Glutamatergic neuron (in vitro differentiated cells): ENCODE data around the gene BCKDHB. TPM values are rescaled to one million over a fixed set of nuclear protein-coding genes. Genes with fewer than 3 reads are reported as not detected.

Experiments
- DNase-seq: peaks from one replicate; pipeline ENCODE4 v3.0.0; 2022
- H3K27ac Mint-ChIP-seq: one replicate; pipeline ENCODE4 v1.8.0; 2020; ENCODE audit warnings: mild to moderate bottlenecking, mixed read lengths, inconsistent platforms; ENCODE audit not compliant: unreplicated experiment
- H3K27me3 Mint-ChIP-seq: one replicate; pipeline ENCODE4 v1.8.0; 2020; ENCODE audit warnings: mild to moderate bottlenecking, moderate library complexity, mixed read lengths, inconsistent platforms; ENCODE audit not compliant: unreplicated experiment
- H3K36me3 Mint-ChIP-seq: one replicate; pipeline ENCODE4 v1.8.0; 2020; ENCODE audit warnings: mild to moderate bottlenecking, mixed read lengths, inconsistent platforms; ENCODE audit not compliant: unreplicated experiment
- H3K4me1 Mint-ChIP-seq: one replicate; pipeline ENCODE4 v1.8.0; 2020; ENCODE audit warnings: mild to moderate bottlenecking, low read depth, mixed read lengths, inconsistent platforms; ENCODE audit not compliant: unreplicated experiment
- H3K4me3 Mint-ChIP-seq: one replicate; pipeline ENCODE4 v1.8.0; 2020; ENCODE audit warnings: mild to moderate bottlenecking, mixed read lengths, inconsistent platforms; ENCODE audit not compliant: unreplicated experiment
- H3K9me3 Mint-ChIP-seq: one replicate; pipeline ENCODE4 v1.8.0; 2020; ENCODE audit warnings: mild to moderate bottlenecking, moderate library complexity, mixed read lengths, inconsistent platforms; ENCODE audit not compliant: unreplicated experiment
- CTCF ChIP-seq: fragments of 200-600 bp; sonication (generic); IDR thresholded peaks from one replicate; pipeline ENCODE4 v1.5.0; 2021; ENCODE audit not compliant: partially characterized antibody, unreplicated experiment
- total RNA-seq: library from RNA; stranded (reverse); fragmentation: NEBNext Ultra II Directional; extraction: Animal tissue kit (Norgen Biotek cat#: 25700); gene quantifications from one replicate; pipeline ENCODE4 v1.2.1, GENCODE V29; 2021; ENCODE audit not compliant: unreplicated experiment

The BCKDHB gene
- total RNA-seq, 1 donor from 2014 or later, result 13.6 TPM

- H3K4me1 Mint-ChIP-seq, result no peaks in the 10 kb centered on the region
- DNase-seq, result no peak
- no peak overlapping the region for H3K27ac Mint-ChIP-seq
- TF ChIP-seq CTCF, result no peak
- H3K4me3 Mint-ChIP-seq, result no peak overlapping the region
- H3K36me3 Mint-ChIP-seq, result no peaks in the 10 kb centered on the region
- H3K9me3 Mint-ChIP-seq, result no peaks in the 10 kb centered on the region
- H3K27me3 Mint-ChIP-seq, result no peaks in the 10 kb centered on the region
Measured at GRCh38 chr6:80158478-80158989, 52.1 kb downstream of the BCKDHB start.

GRCh38 chr6:80161434-80161833 is 55.0 kb downstream of the BCKDHB start:
- DNase-seq, result no peak

GRCh38 chr6:80163754-80164187 is 57.3 kb downstream of the BCKDHB start:
- H3K27me3 Mint-ChIP-seq, result no peaks in the 10 kb centered on the region
- H3K4me3 Mint-ChIP-seq, result no peak overlapping the region
- no peaks in the 10 kb centered on the region for H3K4me1 Mint-ChIP-seq
- TF ChIP-seq CTCF, result no peak
- H3K36me3 Mint-ChIP-seq, result no peaks in the 10 kb centered on the region
- no peak for DNase-seq
- H3K9me3 Mint-ChIP-seq, result no peaks in the 10 kb centered on the region
- no peak overlapping the region for H3K27ac Mint-ChIP-seq

More at GRCh38 chr6:80161434-80161833, 55.0 kb downstream of the BCKDHB start:
- peak overlapping the region; percentile 2 for H3K27ac Mint-ChIP-seq
- no peaks in the 10 kb centered on the region for H3K9me3 Mint-ChIP-seq
- no peaks in the 10 kb centered on the region for H3K27me3 Mint-ChIP-seq
- H3K4me3 Mint-ChIP-seq, result no peak overlapping the region
- H3K4me1 Mint-ChIP-seq, result no peaks in the 10 kb centered on the region
- no peak for TF ChIP-seq CTCF
- no peaks in the 10 kb centered on the region for H3K36me3 Mint-ChIP-seq

- H3K9me3 Mint-ChIP-seq, result no peaks in the 10 kb centered on the region
- no peaks in the 10 kb centered on the region for H3K27me3 Mint-ChIP-seq
- no peaks in the 10 kb centered on the region for H3K4me1 Mint-ChIP-seq
- no peak for DNase-seq
- H3K36me3 Mint-ChIP-seq, result no peaks in the 10 kb centered on the region
- no peak overlapping the region for H3K27ac Mint-ChIP-seq
- TF ChIP-seq CTCF, result no peak
- H3K4me3 Mint-ChIP-seq, result no peak overlapping the region
Measured at GRCh38 chr6:80165143-80165542, 58.7 kb downstream of the BCKDHB start.

- no peak for TF ChIP-seq CTCF
- no peak overlapping the region for H3K27ac Mint-ChIP-seq
- DNase-seq, result no peak
- H3K4me3 Mint-ChIP-seq, result no peak overlapping the region
- H3K9me3 Mint-ChIP-seq, result no peaks in the 10 kb centered on the region
- no peaks in the 10 kb centered on the region for H3K36me3 Mint-ChIP-seq
- no peaks in the 10 kb centered on the region for H3K27me3 Mint-ChIP-seq
- H3K4me1 Mint-ChIP-seq, result no peaks in the 10 kb centered on the region
Measured at GRCh38 chr6:80165819-80166218, 59.3 kb downstream of the BCKDHB start.
